Measurements from ENCODE around the gene RPS6KB1. TPM values are rescaled to one million over a fixed set of nuclear protein-coding genes. Genes with fewer than 3 reads are reported as not detected.
A peak's percentile ranks its signal among the peaks of the same experiment; 100 is the strongest.
"Not testable (repeated sequence)": the region's sequence is repeated elsewhere in the genome, so short reads cannot be mapped to it uniquely, and the experiment has no call there.

RPS6KB1 gene
- total RNA-seq, 1 experiment from 2014 or later, result 32.3 TPM

- not testable (repeated sequence) for DNase-seq (ENCODE audit: low read depth in 1 of 2, low spot score in 2 of 2); H3K27me3 ChIP-seq (replicated peaks); H3K4me1 ChIP-seq (replicated peaks); H3K27ac ChIP-seq; H3K9me3 ChIP-seq (replicated peaks); H3K4me3 ChIP-seq
- peaks cover 68% of the 10 kb centered on the region for H3K36me3 ChIP-seq
Measured at GRCh38 chr17:59933317-59933716, 40.4 kb downstream of the RPS6KB1 start.

GRCh38 chr17:59940697-59941096 is 47.8 kb downstream of the RPS6KB1 start:
- H3K36me3 ChIP-seq, result peaks cover 28% of the 10 kb centered on the region
- not testable (repeated sequence) for H3K4me3 ChIP-seq; H3K27ac ChIP-seq; H3K9me3 ChIP-seq (replicated peaks); H3K27me3 ChIP-seq (replicated peaks); H3K4me1 ChIP-seq (replicated peaks); DNase-seq (ENCODE audit: low read depth in 1 of 2, low spot score in 2 of 2)

GRCh38 chr17:59941131-59941530 is 48.2 kb downstream of the RPS6KB1 start:
- no peaks in the 10 kb centered on the region for H3K4me1 ChIP-seq (replicated peaks)
- H3K27me3 ChIP-seq (replicated peaks), result no peaks in the 10 kb centered on the region
- DNase-seq (ENCODE audit: low read depth in 1 of 2, low spot score in 2 of 2), result no peak
- no peaks in the 10 kb centered on the region for H3K9me3 ChIP-seq (replicated peaks)
- H3K4me3 ChIP-seq, result no peak overlapping the region
- peaks cover 28% of the 10 kb centered on the region for H3K36me3 ChIP-seq
- no peak overlapping the region for H3K27ac ChIP-seq

- peaks cover 24% of the 10 kb centered on the region for H3K36me3 ChIP-seq
- not testable (repeated sequence) for H3K4me1 ChIP-seq (replicated peaks); H3K4me3 ChIP-seq; H3K27me3 ChIP-seq (replicated peaks); DNase-seq (ENCODE audit: low read depth in 1 of 2, low spot score in 2 of 2); H3K27ac ChIP-seq; H3K9me3 ChIP-seq (replicated peaks)
Measured at GRCh38 chr17:59946433-59946832, 53.5 kb downstream of the RPS6KB1 start.

GRCh38 chr17:59947310-59947709 is 54.4 kb downstream of the RPS6KB1 start:
- not testable (repeated sequence) for H3K27me3 ChIP-seq (replicated peaks); DNase-seq (ENCODE audit: low read depth in 1 of 2, low spot score in 2 of 2); H3K4me1 ChIP-seq (replicated peaks); H3K4me3 ChIP-seq; H3K27ac ChIP-seq; H3K9me3 ChIP-seq (replicated peaks)
- H3K36me3 ChIP-seq, result peaks cover 17% of the 10 kb centered on the region

- no peaks in the 10 kb centered on the region for H3K27me3 ChIP-seq (replicated peaks)
- H3K36me3 ChIP-seq, result peaks cover 26% of the 10 kb centered on the region
- H3K4me3 ChIP-seq, result no peak overlapping the region
- no peaks in the 10 kb centered on the region for H3K9me3 ChIP-seq (replicated peaks)
- no peak for DNase-seq (ENCODE audit: low read depth in 1 of 2, low spot score in 2 of 2)
- H3K4me1 ChIP-seq (replicated peaks), result no peaks in the 10 kb centered on the region
- no peak overlapping the region for H3K27ac ChIP-seq
Measured at GRCh38 chr17:59950049-59950448, 57.1 kb downstream of the RPS6KB1 start.

- Histone ChIP-seq H3K4me3 (no peak overlapping the region), H3K4me1 (replicated peaks) (no peaks in the 10 kb centered on the region), H3K36me3 (peaks cover 14% of the 10 kb centered on the region), H3K27me3 (replicated peaks) (no peaks in the 10 kb centered on the region), H3K9me3 (replicated peaks) (no peaks in the 10 kb centered on the region), H3K27ac (no peak overlapping the region)
- DNase-seq (ENCODE audit: low read depth in 1 of 2, low spot score in 2 of 2), result no peak
Measured at GRCh38 chr17:59954856-59955255, 61.9 kb downstream of the RPS6KB1 start.

- not testable (repeated sequence) for H3K27ac ChIP-seq
- peaks cover 16% of the 10 kb centered on the region for H3K36me3 ChIP-seq
Measured at GRCh38 chr17:59959574-59959973, 66.7 kb downstream of the RPS6KB1 start.

GRCh38 chr17:59962739-59963318 is 69.9 kb downstream of the RPS6KB1 start:
- no peaks in the 10 kb centered on the region for H3K9me3 ChIP-seq (replicated peaks)
- DNase-seq (ENCODE audit: low read depth in 1 of 2, low spot score in 2 of 2), result no peak
- no peak overlapping the region for H3K27ac ChIP-seq

More at GRCh38 chr17:59959574-59959973, 66.7 kb downstream of the RPS6KB1 start:
- not testable (repeated sequence) for H3K4me3 ChIP-seq; H3K27me3 ChIP-seq (replicated peaks); H3K9me3 ChIP-seq (replicated peaks); H3K4me1 ChIP-seq (replicated peaks); DNase-seq (ENCODE audit: low read depth in 1 of 2, low spot score in 2 of 2)

GRCh38 chr17:59963738-59964481 is 71.0 kb downstream of the RPS6KB1 start:
- peaks cover 7% of the 10 kb centered on the region; the same call in 1 of the 2 replicates for H3K36me3 ChIP-seq
- no peaks in the 10 kb centered on the region for H3K27me3 ChIP-seq (replicated peaks)
- H3K27ac ChIP-seq, result peak overlapping the region; percentile 70
- no peaks in the 10 kb centered on the region for H3K9me3 ChIP-seq (replicated peaks)
- H3K4me3 ChIP-seq, result peak overlapping the region; percentile 78
- peaks cover 11% of the 10 kb centered on the region for H3K4me1 ChIP-seq (replicated peaks)
- peak in 1 of 2 experiments; percentile 63 for DNase-seq (ENCODE audit: low read depth in 1 of 2, low spot score in 2 of 2)

More at GRCh38 chr17:59962739-59963318, 69.9 kb downstream of the RPS6KB1 start:
- H3K4me1 ChIP-seq (replicated peaks), result peaks cover 11% of the 10 kb centered on the region
- H3K27me3 ChIP-seq (replicated peaks), result no peaks in the 10 kb centered on the region
- H3K4me3 ChIP-seq, result no peak overlapping the region
- peaks cover 10% of the 10 kb centered on the region for H3K36me3 ChIP-seq

GRCh38 chr17:59964482-59965328 is 71.8 kb downstream of the RPS6KB1 start, which contains the start of gene RNFT1:
Gene RNFT1 (minus strand): TSS chr17:59964740. CDS start chr17:59964663, 77 bp downstream.
- no peaks in the 10 kb centered on the region for H3K27me3 ChIP-seq (replicated peaks)
- H3K4me3 ChIP-seq, result peak within 1 kb of the TSS; percentile 78
- peak within 1 kb of the TSS; percentile 70 for H3K27ac ChIP-seq
- no peaks in the 10 kb centered on the region for H3K9me3 ChIP-seq (replicated peaks)
- peaks cover 11% of the 10 kb centered on the region for H3K4me1 ChIP-seq (replicated peaks)
- peak; percentile 90 to 95 for DNase-seq (ENCODE audit: low read depth in 1 of 2, low spot score in 2 of 2)
- peaks cover 7% of the 10 kb centered on the region; the same call in 1 of the 2 replicates for H3K36me3 ChIP-seq

GRCh38 chr17:59971771-59972170 is 78.8 kb downstream of the RPS6KB1 start:
- not testable (repeated sequence) for H3K27me3 ChIP-seq (replicated peaks); DNase-seq (ENCODE audit: low read depth in 1 of 2, low spot score in 2 of 2); H3K27ac ChIP-seq; H3K9me3 ChIP-seq (replicated peaks); H3K4me1 ChIP-seq (replicated peaks); H3K36me3 ChIP-seq; H3K4me3 ChIP-seq

GRCh38 chr17:59972778-59973177 is 79.9 kb downstream of the RPS6KB1 start:
- Histone ChIP-seq H3K27me3 (replicated peaks) (peaks cover 4% of the 10 kb centered on the region; the same call in 1 of the 2 replicates), H3K27ac (no peak overlapping the region), H3K9me3 (replicated peaks) (no peaks in the 10 kb centered on the region), H3K4me3 (no peak overlapping the region), H3K4me1 (replicated peaks) (no peaks in the 10 kb centered on the region), H3K36me3 (no peaks in the 10 kb centered on the region)
- no peak for DNase-seq (ENCODE audit: low read depth in 1 of 2, low spot score in 2 of 2)

GRCh38 chr17:59973483-59973882 is 80.6 kb downstream of the RPS6KB1 start:
- H3K27ac ChIP-seq; H3K9me3 ChIP-seq (replicated peaks); H3K27me3 ChIP-seq (replicated peaks); H3K4me1 ChIP-seq (replicated peaks); H3K36me3 ChIP-seq; H3K4me3 ChIP-seq; DNase-seq (ENCODE audit: low read depth in 1 of 2, low spot score in 2 of 2): not testable (repeated sequence)

All from SJSA1 (cell line).